Measurements from ENCODE around the gene VN1R4. TPM values are rescaled to one million over a fixed set of nuclear protein-coding genes. Genes with fewer than 3 reads are reported as not detected.

VN1R4 gene
- total RNA-seq, 1 experiment from 2014 or later, result not detected

Other genes starting within 250 kb of the VN1R4 start
- gene ERVV-2, start 223.0 kb downstream of the VN1R4 start, total RNA-seq (2021; ENCODE audit: unreplicated experiment), result not detected
- 14.9 TPM for gene ZNF160, start 164.3 kb downstream of the VN1R4 start, total RNA-seq (2021; ENCODE audit: unreplicated experiment)
- gene ZNF415, start 134.8 kb downstream of the VN1R4 start, total RNA-seq (2021; ENCODE audit: unreplicated experiment), result not detected
- 0.17 TPM for gene ZNF347, start 108.7 kb downstream of the VN1R4 start, total RNA-seq (2021; ENCODE audit: unreplicated experiment)
- gene ZNF665, start 74.4 kb downstream of the VN1R4 start, total RNA-seq (2021; ENCODE audit: unreplicated experiment), result 0.44 TPM
- 0.34 TPM for gene ZNF677, start 12.8 kb downstream of the VN1R4 start, total RNA-seq (2021; ENCODE audit: unreplicated experiment)
- not detected for gene VN1R2, start 9.4 kb downstream of the VN1R4 start, total RNA-seq (2021; ENCODE audit: unreplicated experiment)
- 5.4 TPM for gene ZNF845, start 66.0 kb upstream of the VN1R4 start, total RNA-seq (2021; ENCODE audit: unreplicated experiment)
- gene ZNF525, start 98.0 kb upstream of the VN1R4 start, total RNA-seq (2021; ENCODE audit: unreplicated experiment), result 10.2 TPM
- 6.7 TPM for gene ZNF765, start 127.4 kb upstream of the VN1R4 start, total RNA-seq (2021; ENCODE audit: unreplicated experiment)
- gene ZNF761, start 164.3 kb upstream of the VN1R4 start, total RNA-seq (2021; ENCODE audit: unreplicated experiment), result 8.8 TPM
- not detected for gene ZNF813, start 200.0 kb upstream of the VN1R4 start, total RNA-seq (2021; ENCODE audit: unreplicated experiment)